GM13976 (cell line): Measurements from ENCODE around the gene LINC01488.

Experiments used
- DNase-seq: peaks from one replicate; pipeline ENCODE4 v3.0.0; 2012; ENCODE audit warnings: low spot score
- CTCF ChIP-seq: IDR thresholded peaks from 2 replicates; pipeline ENCODE4 v1.5.1; 2012; ENCODE audit warnings: borderline replicate concordance, mild to moderate bottlenecking; ENCODE audit not compliant: insufficient read depth; ENCODE audit errors: extremely low read depth, missing control alignments, control extremely low read depth
- in situ Hi-C: fragments of 300-500 bp; cut with MboI; formaldehyde crosslinking; loops from one replicate; pipeline ENCODE4 v1.12.0; 2022; ENCODE audit warnings: low sequenced_read_pairs, mixed read lengths, inconsistent platforms; ENCODE audit not compliant: unreplicated experiment

The LINC01488 gene

GRCh38 chr11:69497221-69497787 lies 15.8 kb downstream of the LINC01488 start:
- in situ Hi-C loops: no loop called here
- no peak for DNase-seq

GRCh38 chr11:69498614-69499175 lies 17.2 kb downstream of the LINC01488 start:
- no peak for DNase-seq
- no peak for TF ChIP-seq CTCF
- in situ Hi-C loops: no loop called here

More at GRCh38 chr11:69497221-69497787, 15.8 kb downstream of the LINC01488 start:
- TF ChIP-seq CTCF: no peak

- DNase-seq: no peak
Measured at GRCh38 chr11:69499186-69499917, 17.9 kb downstream of the LINC01488 start.

GRCh38 chr11:69499918-69500284 lies 18.4 kb downstream of the LINC01488 start:
- no peak for DNase-seq
- no peak for TF ChIP-seq CTCF
- in situ Hi-C loops: no loop called here

More at GRCh38 chr11:69499186-69499917, 17.9 kb downstream of the LINC01488 start:
- no peak for TF ChIP-seq CTCF
- in situ Hi-C loops: no loop called here

GRCh38 chr11:69500285-69501120 lies 19.0 kb downstream of the LINC01488 start:
- in situ Hi-C loops: no loop called here
- no peak for TF ChIP-seq CTCF
- no peak for DNase-seq

- no peak for TF ChIP-seq CTCF
- in situ Hi-C loops: no loop called here
- no peak for DNase-seq
Measured at GRCh38 chr11:69501121-69501489, 19.6 kb downstream of the LINC01488 start.
